ENCODE results near the gene PIGN.

Gene PIGN

GRCh38 chr18:62011416-62011815, 175.4 kb downstream of the PIGN start:
- no peak for DNase-seq (ENCODE audit: low read depth in 3 of 3)

DNA sequence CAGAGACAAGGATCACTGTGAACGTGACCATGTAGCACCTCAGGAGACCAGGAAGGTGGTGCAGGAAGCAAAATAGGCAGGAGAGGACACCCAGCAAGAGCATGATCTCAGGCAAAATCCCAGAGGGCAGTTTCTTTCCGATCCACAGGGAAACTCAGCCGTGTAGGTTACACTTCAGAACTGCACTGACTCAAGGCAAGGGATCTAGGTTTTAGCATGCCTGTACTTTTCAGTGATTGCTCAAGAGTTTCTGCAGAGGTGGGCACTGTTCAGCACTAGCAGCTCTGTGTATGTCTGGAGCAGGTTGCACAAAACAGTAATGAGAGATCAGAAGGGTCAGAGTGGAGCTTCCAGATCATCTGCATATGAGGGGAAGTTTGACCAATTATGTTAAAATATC, 177.3 kb downstream of the PIGN start:
- no peak for DNase-seq (ENCODE audit: low read depth in 3 of 3)

DNA sequence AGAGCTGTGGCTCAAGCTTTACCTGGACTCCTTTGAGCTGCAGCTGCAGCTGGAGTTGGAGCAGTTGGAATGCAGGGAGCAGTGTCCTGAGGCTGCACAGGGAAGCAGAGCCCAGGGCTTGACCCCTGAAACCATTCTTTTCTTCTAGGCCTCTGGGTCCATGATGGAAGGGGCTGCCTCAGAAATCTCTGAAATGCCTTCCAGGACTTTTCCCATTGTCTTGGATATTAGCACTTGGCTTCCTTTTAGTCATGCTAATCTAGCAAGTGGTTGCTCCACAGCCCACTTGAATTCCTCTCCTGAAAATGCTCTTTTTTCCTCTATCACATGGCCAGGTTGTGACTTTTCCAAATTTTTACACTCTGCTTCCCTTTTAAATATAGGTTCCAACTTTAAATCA, 185.5 kb downstream of the PIGN start:
- DNase-seq (ENCODE audit: low read depth in 3 of 3): no peak

DNA sequence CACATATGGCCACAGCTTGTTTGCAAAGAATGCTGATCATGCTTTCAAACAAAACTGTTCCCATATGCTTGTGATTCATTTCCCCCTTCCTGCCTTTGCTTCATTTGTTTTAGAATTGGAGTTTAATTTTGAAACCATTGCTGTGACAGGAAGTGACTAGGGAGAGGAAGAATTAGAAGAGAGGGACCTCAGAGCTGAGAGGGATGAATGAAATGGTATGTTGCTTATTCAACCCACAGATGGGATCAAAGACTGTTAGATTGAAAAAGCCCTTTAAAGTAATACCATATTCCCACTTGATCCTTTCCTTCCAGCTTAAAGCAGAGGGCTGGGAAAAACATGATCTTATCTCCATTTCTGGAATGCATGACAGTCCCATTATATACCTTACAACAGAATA, 187.9 kb downstream of the PIGN start:
- DNase-seq (ENCODE audit: low read depth in 3 of 3): no peak

DNA sequence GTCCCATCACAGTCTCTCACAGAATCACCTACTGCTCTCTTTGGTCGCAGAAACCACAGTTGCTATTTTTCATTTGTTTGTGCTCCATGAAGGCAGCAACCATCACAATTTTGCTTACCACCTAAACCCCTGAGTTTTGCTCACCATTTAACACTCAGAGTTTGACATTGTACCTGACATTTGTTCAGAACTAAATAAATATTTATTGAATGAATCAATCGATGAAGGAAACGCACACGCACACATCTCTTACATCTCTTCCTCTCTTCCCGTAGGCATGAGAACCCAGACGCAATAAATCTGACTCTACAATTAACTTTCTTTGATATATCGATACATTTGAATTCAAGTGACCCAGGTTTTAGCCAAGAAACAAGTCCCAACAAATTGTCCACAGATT, 188.5 kb downstream of the PIGN start:
- DNase-seq (ENCODE audit: low read depth in 3 of 3): no peak

DNA sequence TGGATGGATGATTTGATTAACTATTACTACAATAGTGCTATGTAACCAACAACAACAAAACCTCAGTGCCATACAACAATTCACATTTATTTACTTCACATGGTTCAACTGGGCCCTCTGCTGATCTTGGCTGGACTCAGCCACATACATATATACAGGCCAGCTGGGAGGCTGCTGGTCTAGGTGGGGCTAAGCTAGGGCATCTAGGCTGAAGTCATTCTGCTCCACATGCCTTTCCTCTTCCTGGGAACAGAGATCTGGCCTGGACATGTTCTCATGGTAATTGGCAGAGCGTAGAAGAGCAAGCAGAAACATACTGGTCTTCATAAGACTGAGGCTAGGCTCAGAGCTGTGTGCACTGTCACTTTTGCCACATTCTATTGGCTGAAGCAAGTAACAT, 191.2 kb downstream of the PIGN start:
- no peak for DNase-seq (ENCODE audit: low read depth in 3 of 3)

DNA sequence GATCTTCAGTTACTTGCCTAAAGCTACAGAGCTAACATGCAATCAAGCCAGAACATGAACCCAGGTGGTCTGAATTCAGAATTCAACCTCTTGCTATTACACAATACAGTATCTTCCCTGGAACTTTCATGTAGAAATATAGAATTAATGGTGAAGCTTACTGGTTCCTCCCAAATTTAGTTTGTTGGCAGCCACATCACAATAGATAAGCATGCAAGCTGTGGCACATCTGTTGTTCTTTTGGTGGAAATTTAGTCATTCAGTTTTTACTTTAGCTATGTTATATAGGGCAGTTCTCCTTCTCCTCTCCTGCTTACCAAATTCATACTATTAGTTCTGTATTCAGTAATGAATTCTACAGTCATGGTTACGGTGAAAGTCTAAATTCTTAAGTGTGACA, 193.0 kb downstream of the PIGN start:
- DNase-seq (ENCODE audit: low read depth in 3 of 3): no peak

DNA sequence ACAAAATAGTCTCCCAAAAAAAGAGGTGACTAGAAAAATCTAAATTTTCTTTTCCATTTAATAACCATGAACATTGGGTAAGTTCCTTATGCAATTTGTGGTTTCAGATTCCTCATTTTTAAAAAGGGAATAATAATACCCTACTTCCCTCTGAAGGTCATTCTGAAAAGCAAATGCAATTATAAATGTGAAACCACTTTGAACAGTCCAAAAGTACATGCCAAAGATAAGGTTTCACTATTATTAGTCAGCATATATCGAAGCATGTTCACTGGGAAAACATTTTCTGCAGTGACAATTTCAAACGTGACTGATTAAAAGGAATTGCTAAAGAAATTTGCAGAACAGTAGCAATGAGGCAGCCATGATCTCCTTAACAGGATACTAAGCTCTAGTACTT, 193.9 kb downstream of the PIGN start:
- DNase-seq (ENCODE audit: low read depth in 3 of 3): no peak

DNA sequence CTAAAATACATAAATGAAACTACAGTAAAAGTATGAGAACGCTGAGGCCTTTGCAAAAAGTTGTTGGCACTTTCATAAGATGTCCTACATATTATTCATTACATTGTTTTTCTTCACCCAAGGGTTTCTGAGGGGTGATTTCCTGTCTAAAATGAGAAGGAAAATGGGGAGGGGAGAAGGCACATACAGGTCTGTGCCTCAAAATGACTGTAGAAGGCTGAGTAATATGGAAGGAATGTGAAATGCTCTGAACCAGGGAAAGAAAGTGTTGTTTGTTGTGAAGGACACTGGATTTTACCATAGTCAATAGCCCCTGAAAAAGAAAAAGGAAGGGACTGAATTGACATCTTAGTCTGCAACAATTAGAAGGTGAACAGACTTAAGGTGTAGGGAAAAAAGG, 194.6 kb downstream of the PIGN start:
- no peak for DNase-seq (ENCODE audit: low read depth in 3 of 3)

DNA sequence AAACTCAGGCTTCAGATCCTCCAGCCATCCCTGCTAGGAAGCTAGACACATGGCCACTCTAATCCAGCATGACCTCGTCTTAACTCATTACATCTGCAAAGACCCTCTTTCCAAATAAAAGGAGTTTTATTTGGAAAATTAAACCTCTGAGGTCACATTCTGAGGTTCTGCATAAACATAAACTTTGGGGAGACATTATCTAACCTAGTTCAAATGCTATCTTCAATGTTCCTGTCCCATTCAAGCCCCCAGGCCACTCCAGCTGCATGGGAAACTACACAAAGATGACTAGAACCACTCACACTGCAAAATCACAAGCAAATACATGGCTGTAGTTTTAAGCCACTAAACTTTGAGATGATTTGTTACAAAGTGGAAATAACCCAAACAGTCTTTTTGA, 195.0 kb downstream of the PIGN start:
- DNase-seq (ENCODE audit: low read depth in 3 of 3): no peak

DNA sequence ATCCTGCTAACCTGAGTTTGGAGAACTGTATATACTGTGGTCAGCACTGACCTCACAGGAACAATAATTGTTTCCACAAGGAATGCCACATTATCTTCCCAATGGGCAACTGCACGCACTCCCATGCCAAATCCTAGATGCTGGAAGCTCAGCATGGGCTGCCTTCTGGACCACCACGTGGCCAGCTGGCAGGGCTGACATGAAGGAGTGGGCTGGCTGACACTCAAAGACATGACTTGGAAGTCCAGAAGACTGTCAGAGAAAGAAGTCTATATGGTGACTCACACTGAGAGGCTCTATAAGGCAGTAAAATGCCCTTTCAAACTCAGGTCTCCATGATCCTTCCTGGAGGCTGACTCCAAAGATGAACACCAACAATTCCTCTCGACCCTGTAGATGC, 195.7 kb downstream of the PIGN start:
- no peak for DNase-seq (ENCODE audit: low read depth in 3 of 3)

All from stimulated activated CD4-positive, alpha-beta T cell treated with anti-CD3 and anti-CD28 coated beads, TNF-alpha, amount 100 ng/mL, for 48 hours (primary cell).